H9 (cell line): Measurements from ENCODE around the gene STARD4. TPM values are rescaled to one million over a fixed set of nuclear protein-coding genes. Genes with fewer than 3 reads are reported as not detected.

ENCODE experiments used
- DNase-seq: peaks from one replicate; pipeline ENCODE4 v3.0.0-alpha.2; 2017
- H2AFZ ChIP-seq: one replicate; pipeline ENCODE4 v1.6.1; 2013; ENCODE audit warnings: mild to moderate bottlenecking, low read length, control low read depth, moderate library complexity
- H2AK5ac ChIP-seq: 2 replicates; pipeline ENCODE4 v1.6.1; 2013; ENCODE audit warnings: low read length, control low read depth, mixed read lengths; ENCODE audit not compliant: insufficient read length
- H2BK120ac ChIP-seq: one replicate; pipeline ENCODE4 v1.6.1; 2013; ENCODE audit warnings: low read depth, mild to moderate bottlenecking, low read length, control low read depth, inconsistent platforms; ENCODE audit not compliant: poor library complexity, severe bottlenecking
- H2BK12ac ChIP-seq: 2 replicates; pipeline ENCODE4 v1.6.1; 2013; ENCODE audit warnings: low read length, control low read depth, mixed read lengths, low read depth; ENCODE audit not compliant: insufficient read length
- H2BK15ac ChIP-seq: 2 replicates; pipeline ENCODE4 v1.6.1; 2013; ENCODE audit warnings: low read depth, low read length, control low read depth
- H2BK20ac ChIP-seq: one replicate; pipeline ENCODE4 v1.6.1; 2013; ENCODE audit warnings: low read depth, mild to moderate bottlenecking, low read length, control low read depth, inconsistent platforms; ENCODE audit not compliant: poor library complexity, severe bottlenecking
- H2BK5ac ChIP-seq: 2 replicates; pipeline ENCODE4 v1.6.1; 2013; ENCODE audit warnings: low read length, control low read depth, mixed read lengths; ENCODE audit not compliant: insufficient read length
- H3K14ac ChIP-seq: 2 replicates; pipeline ENCODE4 v1.6.1; 2013; ENCODE audit warnings: low read length, control low read depth; ENCODE audit not compliant: insufficient read depth
- H3K18ac ChIP-seq: 2 replicates; pipeline ENCODE4 v1.6.1; 2013; ENCODE audit warnings: low read depth, mild to moderate bottlenecking, mixed read lengths, low read length, control low read depth; ENCODE audit not compliant: insufficient read length
- H3K23ac ChIP-seq: 2 replicates; pipeline ENCODE4 v1.6.1; 2013; ENCODE audit warnings: low read length, control low read depth, mixed read lengths, low read depth; ENCODE audit not compliant: insufficient read length
- H3K23me2 ChIP-seq: 2 replicates; pipeline ENCODE4 v1.6.1; 2013; ENCODE audit warnings: low read depth, mild to moderate bottlenecking, mixed read lengths, low read length, control low read depth; ENCODE audit not compliant: insufficient read length, poor library complexity, severe bottlenecking
- H3K27ac ChIP-seq: 2 replicates; pipeline ENCODE4 v1.5.1; 2013; ENCODE audit warnings: low read length, control low read depth, mixed read lengths, low read depth; ENCODE audit not compliant: insufficient read length
- H3K27me3 ChIP-seq: 2 replicates; pipeline ENCODE4 v1.6.1; 2013; ENCODE audit warnings: low read length, control low read depth, inconsistent platforms; ENCODE audit not compliant: insufficient read depth
- H3K4ac ChIP-seq: 2 replicates; pipeline ENCODE4 v1.6.1; 2013; ENCODE audit warnings: low read depth, mild to moderate bottlenecking, control low read depth, inconsistent platforms, low read length, moderate library complexity
- H3K4me1 ChIP-seq: 2 replicates; pipeline ENCODE4 v1.6.1; 2013; ENCODE audit warnings: low read length, control low read depth, inconsistent platforms; ENCODE audit not compliant: insufficient read depth
- H3K4me2 ChIP-seq: 2 replicates; pipeline ENCODE4 v1.6.1; 2013; ENCODE audit warnings: low read length, control low read depth, mixed read lengths; ENCODE audit not compliant: insufficient read length, insufficient read depth
- H3K56ac ChIP-seq: 2 replicates; pipeline ENCODE4 v1.6.1; 2013; ENCODE audit warnings: low read depth, mild to moderate bottlenecking, mixed read lengths, low read length, control low read depth; ENCODE audit not compliant: insufficient read length
- H3K79me1 ChIP-seq: 2 replicates; pipeline ENCODE4 v1.6.1; 2013; ENCODE audit warnings: low read depth, mild to moderate bottlenecking, moderate library complexity, low read length, control low read depth, inconsistent platforms; ENCODE audit not compliant: insufficient read depth, poor library complexity, severe bottlenecking
- H3K79me2 ChIP-seq: 2 replicates; pipeline ENCODE4 v1.6.1; 2013; ENCODE audit warnings: low read length, control low read depth, inconsistent platforms; ENCODE audit not compliant: insufficient read depth
- H3K9ac ChIP-seq: 2 replicates; pipeline ENCODE4 v1.6.1; 2013; ENCODE audit warnings: low read length, control low read depth, mixed read lengths; ENCODE audit not compliant: insufficient read length; ENCODE audit errors: extremely low read depth
- H3K9me3 ChIP-seq: one replicate; pipeline ENCODE4 v1.6.1; 2013; ENCODE audit warnings: low read depth, low read length, inconsistent platforms; ENCODE audit not compliant: control insufficient read depth
- H3T11ph ChIP-seq: one replicate; pipeline ENCODE4 v1.6.1; 2013; ENCODE audit warnings: mild to moderate bottlenecking, low read length, control low read depth, inconsistent platforms
- H4K20me1 ChIP-seq: one replicate; pipeline ENCODE4 v1.6.1; 2013; ENCODE audit not compliant: control insufficient read depth, insufficient read length, insufficient read depth
- H4K5ac ChIP-seq: 2 replicates; pipeline ENCODE4 v1.6.1; 2013; ENCODE audit warnings: low read depth, mild to moderate bottlenecking, mixed read lengths, low read length, control low read depth; ENCODE audit not compliant: insufficient read length
- H4K8ac ChIP-seq: replicated peaks from 2 replicates; pipeline ENCODE4 v1.6.1; 2013; ENCODE audit warnings: low read length, control low read depth, mixed read lengths, low read depth; ENCODE audit not compliant: insufficient read length
- H4K91ac ChIP-seq: 2 replicates; pipeline ENCODE4 v1.6.1; 2013; ENCODE audit warnings: low read depth, mild to moderate bottlenecking, moderate library complexity, mixed read lengths, low read length, control low read depth; ENCODE audit not compliant: insufficient read length
- H3K27ac Mint-ChIP-seq, 3 experiments: 2 replicates in 2 of 3; 3 replicates in 1 of 3; pipeline ENCODE4 v1.8.0; 2020 to 2021; ENCODE audit warnings: mixed read lengths in 3 of 3, mild to moderate bottlenecking in 1 of 3, moderate library complexity in 1 of 3
- H3K27me3 Mint-ChIP-seq: 2 replicates; pipeline ENCODE4 v1.8.0; 2021; ENCODE audit warnings: low read depth, mild to moderate bottlenecking, moderate library complexity, mixed read lengths
- H3K36me3 Mint-ChIP-seq, 3 experiments: 2 replicates in 2 of 3; 3 replicates in 1 of 3; pipeline ENCODE4 v1.8.0; 2020 to 2021; ENCODE audit warnings: low read depth in 3 of 3, mixed read lengths in 3 of 3; ENCODE audit not compliant: insufficient read depth in 1 of 3
- H3K4me1 Mint-ChIP-seq, 2 experiments: 2 replicates each; pipeline ENCODE4 v1.8.0; 2020; ENCODE audit warnings: mixed read lengths in 2 of 2
- H3K4me3 Mint-ChIP-seq, 2 experiments: 2 replicates in 1 of 2; 3 replicates in 1 of 2; pipeline ENCODE4 v1.8.0; 2020 to 2021; ENCODE audit warnings: mild to moderate bottlenecking in 2 of 2, mixed read lengths in 2 of 2, moderate library complexity in 1 of 2
- H3K9me3 Mint-ChIP-seq, 2 experiments: 2 replicates in 1 of 2; 3 replicates in 1 of 2; pipeline ENCODE4 v1.8.0; 2020; ENCODE audit warnings: mild to moderate bottlenecking in 2 of 2, mixed read lengths in 2 of 2, moderate library complexity in 1 of 2
- CTCF ChIP-seq: fragments of 200-600 bp; sonication (generic); conservative IDR thresholded peaks from 3 replicates; pipeline ENCODE4 v1.8.0; 2021; ENCODE audit warnings: antibody characterized with exemption, mild to moderate bottlenecking
- WGBS: extraction: QIAGEN DNeasy Blood & Tissue Kit; methylation state at CpG from one replicate; pipeline ENCODE4 v1.1.7; 2013; ENCODE audit warnings: missing lambda C conversion rate, low lambda C conversion rate, mixed read lengths; ENCODE audit not compliant: insufficient read length; ENCODE audit errors: extremely low coverage; 5-methylcytosine and 5-hydroxymethylcytosine counted together
- total RNA-seq: library from RNA; stranded (reverse); gene quantifications from 2 replicates; pipeline ENCODE4 v1.2.1, GENCODE V29; 2021

STARD4 gene
- total RNA-seq, 1 experiment from 2014 or later = 28.7 TPM

DNA sequence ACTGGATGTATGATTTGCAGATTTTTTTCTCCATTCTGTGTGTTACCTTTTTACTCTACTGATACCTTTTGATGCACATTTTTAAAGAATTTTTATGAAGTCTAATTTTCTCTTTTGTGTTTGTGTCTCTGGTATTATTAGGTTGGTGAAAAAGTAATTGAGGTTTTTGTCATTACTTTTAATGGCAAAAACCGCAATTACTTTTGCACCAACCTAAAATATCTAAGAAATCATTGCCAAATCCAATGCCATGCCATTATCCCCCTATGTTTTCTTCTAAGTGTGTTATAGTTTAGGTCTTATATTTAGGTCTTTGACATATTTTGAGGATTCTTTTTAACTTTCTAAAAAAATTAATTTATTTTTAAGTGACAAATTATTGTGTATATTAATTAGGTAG, 43.4 kb upstream of the STARD4 start:
- Histone ChIP-seq H3K4me1 (peaks cover 9% of the 10 kb centered on the region; the same call in 1 of the 2 replicates), H4K91ac (no peak overlapping the region), H2AK5ac (no peak overlapping the region), H4K8ac (no peak overlapping the region), H3K14ac (no peak overlapping the region), H3K27me3 (no peaks in the 10 kb centered on the region), H3K79me2 (no peaks in the 10 kb centered on the region), H3K4ac (no peak overlapping the region), H3K23ac (no peak overlapping the region), H4K20me1 (no peaks in the 10 kb centered on the region), H2BK12ac (no peak overlapping the region), H3T11ph (no peak overlapping the region), H2BK15ac (no peak overlapping the region), H3K4me2 (no peak overlapping the region), H3K27ac (no peak overlapping the region), H2BK120ac (no peak overlapping the region), H2BK5ac (no peak overlapping the region), H3K79me1 (no peaks in the 10 kb centered on the region), H4K5ac (no peak overlapping the region), H2BK20ac (no peak overlapping the region), H3K9me3 (no peaks in the 10 kb centered on the region), H3K56ac (no peak overlapping the region), H2AFZ (no peak overlapping the region), H3K23me2 (no peaks in the 10 kb centered on the region), H3K9ac (no peak overlapping the region), H3K18ac (no peak overlapping the region)
- DNase-seq = no peak
- peaks cover 34 to 41% of the 10 kb centered on the region in 2 experiments for H3K4me1 Mint-ChIP-seq
- H3K9me3 Mint-ChIP-seq = peaks cover 9 to 12% of the 10 kb centered on the region in 2 experiments
- H3K27me3 Mint-ChIP-seq = no peaks in the 10 kb centered on the region; the same call in 1 of the 2 replicates
- no peak overlapping the region for H3K4me3 Mint-ChIP-seq
- no peak for TF ChIP-seq CTCF
- H3K27ac Mint-ChIP-seq = no peak overlapping the region
- no CpG with 5 or more reads among the region's 1 CpG for WGBS
- peaks cover 0 to 18% (median 4%) of the 10 kb centered on the region in 3 experiments; a peak in 4 of 7 replicates for H3K36me3 Mint-ChIP-seq
